OCI-LY1 (cell line): ENCODE results near the gene SPRED2.

Experiments
- H2AFZ ChIP-seq: fragments of 200-600 bp; sonication (generic), shearing (Covaris generic); 2 replicates; pipeline ENCODE4 v1.6.0; 2014; ENCODE audit warnings: antibody characterized with exemption, mild to moderate bottlenecking, low read length
- H3F3A ChIP-seq: fragments of 200-600 bp; sonication (generic), shearing (Covaris generic); 2 replicates; pipeline ENCODE4 v1.6.0; 2014; ENCODE audit warnings: mild to moderate bottlenecking, antibody characterized with exemption, low read length, moderate library complexity; ENCODE audit not compliant: insufficient read depth
- H3K27ac ChIP-seq: fragments of 200-600 bp; sonication (generic); 2 replicates; pipeline ENCODE4 v1.5.1; 2014; ENCODE audit warnings: low read length, mixed run types, mild to moderate bottlenecking, low read depth; ENCODE audit not compliant: poor library complexity, severe bottlenecking
- H3K27me3 ChIP-seq: fragments of 200-600 bp; sonication (generic); 2 replicates; pipeline ENCODE4 v1.6.0; 2014; ENCODE audit warnings: antibody characterized with exemption, mild to moderate bottlenecking, low read length, moderate library complexity; ENCODE audit not compliant: insufficient read depth
- H3K36me3 ChIP-seq: fragments of 200-600 bp; sonication (generic); 2 replicates; pipeline ENCODE4 v1.6.1; 2014; ENCODE audit warnings: mild to moderate bottlenecking, antibody characterized with exemption, low read length, moderate library complexity, mixed read lengths; ENCODE audit not compliant: insufficient read depth
- H3K4me1 ChIP-seq: fragments of 200-600 bp; sonication (generic); 2 replicates; pipeline ENCODE4 v1.5.1; 2014; ENCODE audit warnings: mild to moderate bottlenecking, low read length, moderate library complexity; ENCODE audit not compliant: insufficient read depth, severe bottlenecking
- H3K4me2 ChIP-seq: fragments of 200-600 bp; sonication (generic), shearing (Covaris generic); 2 replicates; pipeline ENCODE4 v1.6.1; 2014; ENCODE audit warnings: low read length
- H3K4me3 ChIP-seq: fragments of 200-600 bp; sonication (generic); 2 replicates; pipeline ENCODE4 v1.5.1; 2014; ENCODE audit warnings: low read length, low read depth, mild to moderate bottlenecking, mixed read lengths; ENCODE audit not compliant: poor library complexity, severe bottlenecking
- H3K79me2 ChIP-seq: fragments of 200-600 bp; shearing (Covaris generic); 2 replicates; pipeline ENCODE4 v1.6.1; 2016; ENCODE audit warnings: mixed run types, low read length, mixed read lengths; ENCODE audit not compliant: insufficient read depth
- H3K9ac ChIP-seq: fragments of 200-600 bp; sonication (generic), shearing (Covaris generic); 2 replicates; pipeline ENCODE4 v1.6.1; 2014; ENCODE audit warnings: mild to moderate bottlenecking, low read length, mixed read lengths
- H3K9me2 ChIP-seq: fragments of 200-600 bp; sonication (generic), shearing (Covaris generic); 2 replicates; pipeline ENCODE4 v1.6.1; 2014; ENCODE audit warnings: low read depth, mild to moderate bottlenecking, low read length, mixed read lengths
- H3K9me3 ChIP-seq: fragments of 200-600 bp; shearing (Covaris generic); 2 replicates; pipeline ENCODE4 v1.6.1; 2014; ENCODE audit warnings: low read length, mixed read lengths
- H4K20me1 ChIP-seq: fragments of 200-600 bp; sonication (generic), shearing (Covaris generic); 2 replicates; pipeline ENCODE4 v1.6.0; 2016; ENCODE audit warnings: mild to moderate bottlenecking, low read length; ENCODE audit not compliant: insufficient read depth
- EZH2 ChIP-seq: fragments of 200-600 bp; sonication (generic), shearing (Covaris generic); IDR thresholded peaks from 2 replicates; pipeline ENCODE4 v1.8.0; 2017; ENCODE audit warnings: borderline replicate concordance, mixed run types, mild to moderate bottlenecking, antibody characterized with exemption, low read length, moderate library complexity, mixed read lengths
- TF ChIP-seq, protein P1 (sequence below): fragments of 200-600 bp; sonication (generic), shearing (Covaris generic); IDR thresholded peaks from 2 replicates; pipeline ENCODE4 v1.5.1; 2017; ENCODE audit warnings: mild to moderate bottlenecking, antibody characterized with exemption, low read length, moderate library complexity, mixed read lengths

SPRED2 gene

DNA sequence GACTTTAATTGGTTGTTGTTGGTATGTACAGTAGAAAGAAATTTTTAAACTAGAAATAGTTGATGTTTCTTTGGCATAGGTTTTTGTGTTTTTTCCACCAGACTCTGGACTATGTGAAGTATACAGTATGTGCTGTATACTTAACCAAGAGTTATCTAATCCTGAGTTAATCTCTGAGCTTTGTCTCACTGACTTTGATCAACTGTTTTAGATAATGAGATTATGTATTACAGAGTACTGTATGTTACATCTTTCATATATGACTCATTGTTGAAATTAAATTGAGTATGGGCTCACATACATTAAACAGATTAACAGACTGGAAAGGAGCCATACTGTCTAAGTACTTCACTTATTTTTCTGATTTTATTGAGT, 166.7 kb downstream of the SPRED2 start:
- H2AFZ ChIP-seq: no peak overlapping the region
- H3K9ac ChIP-seq: no peak overlapping the region
- H3K79me2 ChIP-seq: no peaks in the 10 kb centered on the region
- no peak overlapping the region for H3K4me2 ChIP-seq
- H3K4me3 ChIP-seq: no peak overlapping the region
- no peak overlapping the region for H3K27ac ChIP-seq
- H3K4me1 ChIP-seq: no peaks in the 10 kb centered on the region
- no peaks in the 10 kb centered on the region for H3K27me3 ChIP-seq
- no peaks in the 10 kb centered on the region for H3F3A ChIP-seq
- H3K9me3 ChIP-seq: no peaks in the 10 kb centered on the region
- TF ChIP-seq, protein P1, sequence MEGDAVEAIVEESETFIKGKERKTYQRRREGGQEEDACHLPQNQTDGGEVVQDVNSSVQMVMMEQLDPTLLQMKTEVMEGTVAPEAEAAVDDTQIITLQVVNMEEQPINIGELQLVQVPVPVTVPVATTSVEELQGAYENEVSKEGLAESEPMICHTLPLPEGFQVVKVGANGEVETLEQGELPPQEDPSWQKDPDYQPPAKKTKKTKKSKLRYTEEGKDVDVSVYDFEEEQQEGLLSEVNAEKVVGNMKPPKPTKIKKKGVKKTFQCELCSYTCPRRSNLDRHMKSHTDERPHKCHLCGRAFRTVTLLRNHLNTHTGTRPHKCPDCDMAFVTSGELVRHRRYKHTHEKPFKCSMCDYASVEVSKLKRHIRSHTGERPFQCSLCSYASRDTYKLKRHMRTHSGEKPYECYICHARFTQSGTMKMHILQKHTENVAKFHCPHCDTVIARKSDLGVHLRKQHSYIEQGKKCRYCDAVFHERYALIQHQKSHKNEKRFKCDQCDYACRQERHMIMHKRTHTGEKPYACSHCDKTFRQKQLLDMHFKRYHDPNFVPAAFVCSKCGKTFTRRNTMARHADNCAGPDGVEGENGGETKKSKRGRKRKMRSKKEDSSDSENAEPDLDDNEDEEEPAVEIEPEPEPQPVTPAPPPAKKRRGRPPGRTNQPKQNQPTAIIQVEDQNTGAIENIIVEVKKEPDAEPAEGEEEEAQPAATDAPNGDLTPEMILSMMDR: no peak
- TF ChIP-seq EZH2: no peak
- no peaks in the 10 kb centered on the region for H3K9me2 ChIP-seq
- no peaks in the 10 kb centered on the region for H4K20me1 ChIP-seq
- H3K36me3 ChIP-seq: peaks cover 87% of the 10 kb centered on the region

GRCh38 chr2:65264821-65265670, 167.4 kb downstream of the SPRED2 start:
- Histone ChIP-seq H3K9ac (no peak overlapping the region), H3K36me3 (peaks cover 88% of the 10 kb centered on the region), H3F3A (no peaks in the 10 kb centered on the region), H3K4me2 (no peak overlapping the region), H3K27me3 (no peaks in the 10 kb centered on the region), H4K20me1 (no peaks in the 10 kb centered on the region), H3K27ac (no peak overlapping the region), H2AFZ (no peak overlapping the region), H3K79me2 (0 out of 2 replicates have a peak, but pooled peaks cover 4% of the 10 kb centered on the region), H3K9me3 (no peaks in the 10 kb centered on the region), H3K9me2 (no peaks in the 10 kb centered on the region), H3K4me3 (no peak overlapping the region), H3K4me1 (no peaks in the 10 kb centered on the region)
- TF ChIP-seq EZH2: no peak
- TF ChIP-seq, protein P1: peak; percentile 87

DNA sequence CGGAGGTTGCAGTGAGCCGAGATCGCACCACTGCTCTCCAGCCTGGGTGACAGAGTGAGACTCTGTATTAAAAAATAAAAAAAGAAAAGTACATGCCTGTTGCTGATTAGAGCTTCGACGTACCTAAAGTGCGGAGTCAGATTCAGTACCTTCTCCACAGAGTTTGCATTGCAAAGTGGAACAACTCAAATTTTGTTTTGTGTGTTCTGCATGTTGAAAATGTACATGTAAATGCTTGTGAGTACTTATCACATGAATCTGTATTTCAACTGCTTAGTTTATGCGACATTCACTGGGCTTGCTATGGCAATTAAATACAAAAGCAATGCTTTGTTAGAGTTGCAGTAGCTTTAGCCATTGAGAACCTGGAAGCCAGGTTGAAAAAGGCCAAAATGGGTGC, 168.4 kb downstream of the SPRED2 start:
- no peaks in the 10 kb centered on the region for H3K27me3 ChIP-seq
- H3K27ac ChIP-seq: no peak overlapping the region
- no peak overlapping the region for H2AFZ ChIP-seq
- no peak overlapping the region for H3K4me3 ChIP-seq
- H4K20me1 ChIP-seq: no peaks in the 10 kb centered on the region
- peaks cover 10% of the 10 kb centered on the region for H3K79me2 ChIP-seq
- H3F3A ChIP-seq: no peaks in the 10 kb centered on the region
- no peak overlapping the region for H3K9ac ChIP-seq
- no peak for TF ChIP-seq EZH2
- TF ChIP-seq, protein P1: no peak
- H3K36me3 ChIP-seq: peaks cover 89% of the 10 kb centered on the region
- H3K9me2 ChIP-seq: no peaks in the 10 kb centered on the region
- H3K4me2 ChIP-seq: no peak overlapping the region
- H3K4me1 ChIP-seq: no peaks in the 10 kb centered on the region
- no peaks in the 10 kb centered on the region for H3K9me3 ChIP-seq
